WTC11 (cell line): ENCODE measurements around the gene LSM7. TPM values are rescaled to one million over a fixed set of nuclear protein-coding genes. Genes with fewer than 3 reads are reported as not detected.

ENCODE experiments used
- ATAC-seq: fragments of 200-7000 bp; cut with Tn5 transposase; 2 replicates; pipeline ENCODE4 v1.10.0; 2021; ENCODE audit warnings: mild to moderate bottlenecking, moderate library complexity
- CTCF ChIA-PET: fragments of 300-600 bp; sonication (Branson Sonifier 250); formaldehyde crosslinking; loops from one replicate; lab custom pipeline; 2021; ENCODE audit warnings: antibody characterized with exemption; lab: Charles Lee
- POLR2A ChIA-PET: fragments of 350-600 bp; sonication (Branson Sonifier 250); formaldehyde crosslinking; loops from one replicate; lab custom pipeline; 2021; ENCODE audit warnings: antibody characterized with exemption; lab: Charles Lee
- DNase-seq: peaks from one replicate; pipeline ENCODE4 v3.0.0; 2021; ENCODE audit warnings: low spot score
- H3K27ac Mint-ChIP-seq: 2 replicates; pipeline ENCODE4 v1.8.0; 2021; ENCODE audit warnings: mixed read lengths
- H3K27me3 Mint-ChIP-seq: 2 replicates; pipeline ENCODE4 v1.8.0; 2021; ENCODE audit warnings: low read depth, mild to moderate bottlenecking, moderate library complexity, mixed read lengths
- H3K36me3 Mint-ChIP-seq: 2 replicates; pipeline ENCODE4 v1.8.0; 2021; ENCODE audit warnings: mixed read lengths
- H3K4me1 Mint-ChIP-seq: 2 replicates; pipeline ENCODE4 v1.8.0; 2022; ENCODE audit warnings: mixed read lengths
- H3K4me3 Mint-ChIP-seq: 2 replicates; pipeline ENCODE4 v1.8.0; 2021; ENCODE audit warnings: mild to moderate bottlenecking, moderate library complexity, mixed read lengths
- H3K9me3 Mint-ChIP-seq: 2 replicates; pipeline ENCODE4 v1.8.0; 2021; ENCODE audit warnings: mixed read lengths
- KAT7 ChIP-seq: sonication (generic); formaldehyde crosslinking; IDR thresholded peaks from 2 replicates; pipeline ENCODE4 v1.8.1; 2023; ENCODE audit warnings: missing genetic modification reagents, mild to moderate bottlenecking, borderline replicate concordance
- MYBL2 ChIP-seq: sonication (generic); formaldehyde crosslinking; IDR thresholded peaks from 2 replicates; pipeline ENCODE4 v1.8.1; 2023; ENCODE audit warnings: mild to moderate bottlenecking, moderate library complexity, missing genetic modification reagents
- NFYB ChIP-seq: sonication (generic); formaldehyde crosslinking; conservative IDR thresholded peaks from 2 replicates; pipeline ENCODE4 v1.8.0; 2022; ENCODE audit warnings: low read depth, missing genetic modification reagents
- OVOL2 ChIP-seq: fragments of 250-450 bp; sonication (Bioruptor Pico); IDR thresholded peaks from 2 replicates; pipeline ENCODE4 v1.9.0; 2021; ENCODE audit warnings: mild to moderate bottlenecking, borderline replicate concordance
- RELA ChIP-seq: sonication (generic); formaldehyde crosslinking; IDR thresholded peaks from 2 replicates; pipeline ENCODE4 v1.8.1; 2022; ENCODE audit warnings: missing genetic modification reagents, mild to moderate bottlenecking, borderline replicate concordance
- SMAD4 ChIP-seq: sonication (generic); formaldehyde crosslinking; IDR thresholded peaks from 2 replicates; pipeline ENCODE4 v1.8.0; 2022; ENCODE audit warnings: mild to moderate bottlenecking, missing genetic modification reagents
- SP1 ChIP-seq: sonication (generic); formaldehyde crosslinking; conservative IDR thresholded peaks from 2 replicates; pipeline ENCODE4 v1.8.1; 2022; ENCODE audit warnings: missing genetic modification reagents
- TCF7 ChIP-seq: sonication (generic); formaldehyde crosslinking; IDR thresholded peaks from 2 replicates; pipeline ENCODE4 v1.8.0; 2022; ENCODE audit warnings: mild to moderate bottlenecking, low read depth, missing genetic modification reagents, moderate library complexity
- TEAD1 ChIP-seq: sonication (generic); formaldehyde crosslinking; IDR thresholded peaks from 2 replicates; pipeline ENCODE4 v1.8.0; 2022; ENCODE audit warnings: mild to moderate bottlenecking, missing genetic modification reagents
- ZNF138 ChIP-seq: sonication (generic); formaldehyde crosslinking; conservative IDR thresholded peaks from 2 replicates; pipeline ENCODE4 v1.8.1; 2022; ENCODE audit warnings: mild to moderate bottlenecking, moderate library complexity, missing genetic modification reagents
- ZNF219 ChIP-seq: sonication (generic); formaldehyde crosslinking; IDR thresholded peaks from 2 replicates; pipeline ENCODE4 v1.8.0; 2023; ENCODE audit warnings: missing genetic modification reagents, mild to moderate bottlenecking, borderline replicate concordance
- ZNF317 ChIP-seq: sonication (generic); formaldehyde crosslinking; IDR thresholded peaks from 2 replicates; pipeline ENCODE4 v1.8.1; 2023; ENCODE audit warnings: low read depth, mild to moderate bottlenecking, moderate library complexity, missing genetic modification reagents, borderline replicate concordance
- ZNF671 ChIP-seq: fragments of 250-450 bp; sonication (Bioruptor Pico); IDR thresholded peaks from 2 replicates; pipeline ENCODE4 v1.8.0; 2021; ENCODE audit warnings: mild to moderate bottlenecking
- total RNA-seq: library from RNA; stranded (reverse); gene quantifications from 3 replicates; pipeline ENCODE4 v1.2.3, GENCODE V29; 2021
- TF ChIP-seq, protein P1 (sequence below): fragments of 250-450 bp; sonication (Bioruptor Pico); IDR thresholded peaks from 2 replicates; pipeline ENCODE4 v1.9.0; 2021; ENCODE audit warnings: mild to moderate bottlenecking
- TF ChIP-seq, protein P2 (sequence below): fragments of 250-450 bp; sonication (Bioruptor Pico); IDR thresholded peaks from 2 replicates; pipeline ENCODE4 v1.9.0; 2021; ENCODE audit warnings: mild to moderate bottlenecking, borderline replicate concordance
- TF ChIP-seq, protein P3 (sequence below): sonication (generic); formaldehyde crosslinking; IDR thresholded peaks from 2 replicates; pipeline ENCODE4 v1.8.1; 2023; ENCODE audit warnings: mild to moderate bottlenecking, missing genetic modification reagents
- TF ChIP-seq, protein P4 (sequence below): sonication (generic); formaldehyde crosslinking; IDR thresholded peaks from 2 replicates; pipeline ENCODE4 v1.8.1; 2022; ENCODE audit warnings: missing genetic modification reagents, borderline replicate concordance
- TF ChIP-seq, protein P5 (sequence below): fragments of 250-450 bp; sonication (Bioruptor Pico); IDR thresholded peaks from 2 replicates; pipeline ENCODE4 v1.8.0; 2021; ENCODE audit warnings: mild to moderate bottlenecking
- TF ChIP-seq, protein P6 (sequence below): sonication (generic); formaldehyde crosslinking; IDR thresholded peaks from 2 replicates; pipeline ENCODE4 v1.8.1; 2023; ENCODE audit warnings: mild to moderate bottlenecking, moderate library complexity, missing genetic modification reagents

The LSM7 gene
- total RNA-seq, 1 experiment from 2014 or later = 245 TPM

DNA sequence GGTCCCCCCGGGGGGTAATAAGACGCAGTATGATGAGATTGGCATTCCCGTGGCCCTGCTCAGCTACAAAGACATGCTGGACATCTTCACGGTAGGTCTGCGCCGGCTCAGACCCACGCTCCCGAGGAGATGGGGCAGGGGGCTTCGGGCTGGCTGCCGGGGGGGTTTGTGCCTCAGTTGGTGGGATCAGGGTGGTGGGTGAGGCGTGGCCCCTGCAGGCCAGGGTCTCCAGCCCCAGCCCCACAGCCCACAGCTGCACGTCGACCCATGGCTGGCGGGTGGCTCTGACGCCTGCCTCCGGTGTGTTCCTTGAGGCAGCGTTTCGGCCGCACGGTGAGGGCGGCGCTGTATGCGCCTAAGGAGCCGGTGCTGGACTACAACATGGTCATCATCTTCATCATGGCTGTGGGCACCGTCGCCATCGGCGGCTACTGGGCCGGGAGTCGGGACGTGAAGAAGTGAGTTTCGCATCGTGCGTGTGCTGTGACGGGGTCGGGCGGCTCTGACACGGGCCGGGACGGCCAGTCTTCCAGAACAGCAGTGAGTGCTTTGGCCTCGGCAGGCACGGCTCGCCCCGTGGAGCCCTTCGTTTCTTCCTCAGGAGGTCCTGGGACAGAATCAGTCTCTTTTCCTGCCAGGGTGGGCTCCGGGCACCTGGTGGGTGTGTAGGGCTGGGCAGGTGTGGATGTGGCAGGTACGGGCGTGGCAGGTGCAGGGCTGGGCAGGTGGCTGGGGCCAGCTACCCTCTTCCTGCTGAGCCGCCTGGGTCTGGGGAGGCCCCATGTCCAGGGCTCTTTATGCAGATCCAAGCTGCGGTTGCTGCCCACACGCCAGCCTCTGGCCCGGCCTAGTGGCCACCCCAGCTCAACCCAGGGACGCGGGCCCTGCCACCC is 10.6 kb upstream of the LSM7 start:
- ATAC-seq (no peak), DNase-seq (no peak)
- no peak for TF ChIP-seq ZNF138
- no peak for TF ChIP-seq ZNF219 (CRISPR knock-in tag)
- TF ChIP-seq TEAD1 (CRISPR knock-in tag) = no peak
- TF ChIP-seq, protein P1, sequence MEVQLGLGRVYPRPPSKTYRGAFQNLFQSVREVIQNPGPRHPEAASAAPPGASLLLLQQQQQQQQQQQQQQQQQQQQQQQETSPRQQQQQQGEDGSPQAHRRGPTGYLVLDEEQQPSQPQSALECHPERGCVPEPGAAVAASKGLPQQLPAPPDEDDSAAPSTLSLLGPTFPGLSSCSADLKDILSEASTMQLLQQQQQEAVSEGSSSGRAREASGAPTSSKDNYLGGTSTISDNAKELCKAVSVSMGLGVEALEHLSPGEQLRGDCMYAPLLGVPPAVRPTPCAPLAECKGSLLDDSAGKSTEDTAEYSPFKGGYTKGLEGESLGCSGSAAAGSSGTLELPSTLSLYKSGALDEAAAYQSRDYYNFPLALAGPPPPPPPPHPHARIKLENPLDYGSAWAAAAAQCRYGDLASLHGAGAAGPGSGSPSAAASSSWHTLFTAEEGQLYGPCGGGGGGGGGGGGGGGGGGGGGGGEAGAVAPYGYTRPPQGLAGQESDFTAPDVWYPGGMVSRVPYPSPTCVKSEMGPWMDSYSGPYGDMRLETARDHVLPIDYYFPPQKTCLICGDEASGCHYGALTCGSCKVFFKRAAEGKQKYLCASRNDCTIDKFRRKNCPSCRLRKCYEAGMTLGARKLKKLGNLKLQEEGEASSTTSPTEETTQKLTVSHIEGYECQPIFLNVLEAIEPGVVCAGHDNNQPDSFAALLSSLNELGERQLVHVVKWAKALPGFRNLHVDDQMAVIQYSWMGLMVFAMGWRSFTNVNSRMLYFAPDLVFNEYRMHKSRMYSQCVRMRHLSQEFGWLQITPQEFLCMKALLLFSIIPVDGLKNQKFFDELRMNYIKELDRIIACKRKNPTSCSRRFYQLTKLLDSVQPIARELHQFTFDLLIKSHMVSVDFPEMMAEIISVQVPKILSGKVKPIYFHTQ (CRISPR knock-in tag) = no peak
- no peak for TF ChIP-seq SP1
- TF ChIP-seq OVOL2 (CRISPR knock-in tag) = no peak
- TF ChIP-seq, protein P2, sequence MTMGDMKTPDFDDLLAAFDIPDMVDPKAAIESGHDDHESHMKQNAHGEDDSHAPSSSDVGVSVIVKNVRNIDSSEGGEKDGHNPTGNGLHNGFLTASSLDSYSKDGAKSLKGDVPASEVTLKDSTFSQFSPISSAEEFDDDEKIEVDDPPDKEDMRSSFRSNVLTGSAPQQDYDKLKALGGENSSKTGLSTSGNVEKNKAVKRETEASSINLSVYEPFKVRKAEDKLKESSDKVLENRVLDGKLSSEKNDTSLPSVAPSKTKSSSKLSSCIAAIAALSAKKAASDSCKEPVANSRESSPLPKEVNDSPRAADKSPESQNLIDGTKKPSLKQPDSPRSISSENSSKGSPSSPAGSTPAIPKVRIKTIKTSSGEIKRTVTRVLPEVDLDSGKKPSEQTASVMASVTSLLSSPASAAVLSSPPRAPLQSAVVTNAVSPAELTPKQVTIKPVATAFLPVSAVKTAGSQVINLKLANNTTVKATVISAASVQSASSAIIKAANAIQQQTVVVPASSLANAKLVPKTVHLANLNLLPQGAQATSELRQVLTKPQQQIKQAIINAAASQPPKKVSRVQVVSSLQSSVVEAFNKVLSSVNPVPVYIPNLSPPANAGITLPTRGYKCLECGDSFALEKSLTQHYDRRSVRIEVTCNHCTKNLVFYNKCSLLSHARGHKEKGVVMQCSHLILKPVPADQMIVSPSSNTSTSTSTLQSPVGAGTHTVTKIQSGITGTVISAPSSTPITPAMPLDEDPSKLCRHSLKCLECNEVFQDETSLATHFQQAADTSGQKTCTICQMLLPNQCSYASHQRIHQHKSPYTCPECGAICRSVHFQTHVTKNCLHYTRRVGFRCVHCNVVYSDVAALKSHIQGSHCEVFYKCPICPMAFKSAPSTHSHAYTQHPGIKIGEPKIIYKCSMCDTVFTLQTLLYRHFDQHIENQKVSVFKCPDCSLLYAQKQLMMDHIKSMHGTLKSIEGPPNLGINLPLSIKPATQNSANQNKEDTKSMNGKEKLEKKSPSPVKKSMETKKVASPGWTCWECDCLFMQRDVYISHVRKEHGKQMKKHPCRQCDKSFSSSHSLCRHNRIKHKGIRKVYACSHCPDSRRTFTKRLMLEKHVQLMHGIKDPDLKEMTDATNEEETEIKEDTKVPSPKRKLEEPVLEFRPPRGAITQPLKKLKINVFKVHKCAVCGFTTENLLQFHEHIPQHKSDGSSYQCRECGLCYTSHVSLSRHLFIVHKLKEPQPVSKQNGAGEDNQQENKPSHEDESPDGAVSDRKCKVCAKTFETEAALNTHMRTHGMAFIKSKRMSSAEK (CRISPR knock-in tag) = no peak
- TF ChIP-seq SMAD4 (CRISPR knock-in tag) = no peak
- TF ChIP-seq, protein P3, sequence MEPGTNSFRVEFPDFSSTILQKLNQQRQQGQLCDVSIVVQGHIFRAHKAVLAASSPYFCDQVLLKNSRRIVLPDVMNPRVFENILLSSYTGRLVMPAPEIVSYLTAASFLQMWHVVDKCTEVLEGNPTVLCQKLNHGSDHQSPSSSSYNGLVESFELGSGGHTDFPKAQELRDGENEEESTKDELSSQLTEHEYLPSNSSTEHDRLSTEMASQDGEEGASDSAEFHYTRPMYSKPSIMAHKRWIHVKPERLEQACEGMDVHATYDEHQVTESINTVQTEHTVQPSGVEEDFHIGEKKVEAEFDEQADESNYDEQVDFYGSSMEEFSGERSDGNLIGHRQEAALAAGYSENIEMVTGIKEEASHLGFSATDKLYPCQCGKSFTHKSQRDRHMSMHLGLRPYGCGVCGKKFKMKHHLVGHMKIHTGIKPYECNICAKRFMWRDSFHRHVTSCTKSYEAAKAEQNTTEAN (CRISPR knock-in tag) = no peak
- TF ChIP-seq, protein P4, sequence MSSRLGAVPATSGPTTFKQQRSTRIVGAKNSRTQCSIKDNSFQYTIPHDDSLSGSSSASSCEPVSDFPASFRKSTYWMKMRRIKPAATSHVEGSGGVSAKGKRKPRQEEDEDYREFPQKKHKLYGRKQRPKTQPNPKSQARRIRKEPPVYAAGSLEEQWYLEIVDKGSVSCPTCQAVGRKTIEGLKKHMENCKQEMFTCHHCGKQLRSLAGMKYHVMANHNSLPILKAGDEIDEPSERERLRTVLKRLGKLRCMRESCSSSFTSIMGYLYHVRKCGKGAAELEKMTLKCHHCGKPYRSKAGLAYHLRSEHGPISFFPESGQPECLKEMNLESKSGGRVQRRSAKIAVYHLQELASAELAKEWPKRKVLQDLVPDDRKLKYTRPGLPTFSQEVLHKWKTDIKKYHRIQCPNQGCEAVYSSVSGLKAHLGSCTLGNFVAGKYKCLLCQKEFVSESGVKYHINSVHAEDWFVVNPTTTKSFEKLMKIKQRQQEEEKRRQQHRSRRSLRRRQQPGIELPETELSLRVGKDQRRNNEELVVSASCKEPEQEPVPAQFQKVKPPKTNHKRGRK (CRISPR knock-in tag) = no peak
- TF ChIP-seq KAT7 (CRISPR knock-in tag) = no peak
- TF ChIP-seq, protein P5, sequence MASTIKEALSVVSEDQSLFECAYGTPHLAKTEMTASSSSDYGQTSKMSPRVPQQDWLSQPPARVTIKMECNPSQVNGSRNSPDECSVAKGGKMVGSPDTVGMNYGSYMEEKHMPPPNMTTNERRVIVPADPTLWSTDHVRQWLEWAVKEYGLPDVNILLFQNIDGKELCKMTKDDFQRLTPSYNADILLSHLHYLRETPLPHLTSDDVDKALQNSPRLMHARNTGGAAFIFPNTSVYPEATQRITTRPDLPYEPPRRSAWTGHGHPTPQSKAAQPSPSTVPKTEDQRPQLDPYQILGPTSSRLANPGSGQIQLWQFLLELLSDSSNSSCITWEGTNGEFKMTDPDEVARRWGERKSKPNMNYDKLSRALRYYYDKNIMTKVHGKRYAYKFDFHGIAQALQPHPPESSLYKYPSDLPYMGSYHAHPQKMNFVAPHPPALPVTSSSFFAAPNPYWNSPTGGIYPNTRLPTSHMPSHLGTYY (CRISPR knock-in tag) = no peak
- TF ChIP-seq TCF7 (CRISPR knock-in tag) = no peak
- no peak for TF ChIP-seq RELA
- TF ChIP-seq, protein P6, sequence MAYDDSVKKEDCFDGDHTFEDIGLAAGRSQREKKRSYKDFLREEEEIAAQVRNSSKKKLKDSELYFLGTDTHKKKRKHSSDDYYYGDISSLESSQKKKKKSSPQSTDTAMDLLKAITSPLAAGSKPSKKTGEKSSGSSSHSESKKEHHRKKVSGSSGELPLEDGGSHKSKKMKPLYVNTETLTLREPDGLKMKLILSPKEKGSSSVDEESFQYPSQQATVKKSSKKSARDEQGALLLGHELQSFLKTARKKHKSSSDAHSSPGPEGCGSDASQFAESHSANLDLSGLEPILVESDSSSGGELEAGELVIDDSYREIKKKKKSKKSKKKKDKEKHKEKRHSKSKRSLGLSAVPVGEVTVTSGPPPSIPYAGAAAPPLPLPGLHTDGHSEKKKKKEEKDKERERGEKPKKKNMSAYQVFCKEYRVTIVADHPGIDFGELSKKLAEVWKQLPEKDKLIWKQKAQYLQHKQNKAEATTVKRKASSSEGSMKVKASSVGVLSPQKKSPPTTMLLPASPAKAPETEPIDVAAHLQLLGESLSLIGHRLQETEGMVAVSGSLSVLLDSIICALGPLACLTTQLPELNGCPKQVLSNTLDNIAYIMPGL (CRISPR knock-in tag) = no peak
- no peak for TF ChIP-seq ZNF671
- TF ChIP-seq NFYB (CRISPR knock-in tag) = no peak
- no peak for TF ChIP-seq MYBL2 (CRISPR knock-in tag)
- no peak for TF ChIP-seq ZNF317
- Mint-ChIP-seq H3K4me3 (no peak overlapping the region), H3K36me3 (peaks cover 11% of the 10 kb centered on the region), H3K27ac (no peak overlapping the region), H3K27me3 (no peaks in the 10 kb centered on the region), H3K4me1 (no peaks in the 10 kb centered on the region), H3K9me3 (peaks cover 10% of the 10 kb centered on the region)
- CTCF ChIA-PET = no interaction called here
- POLR2A ChIA-PET = no interaction called here
